OCI-LY7 (cell line): Measurements from ENCODE around the gene PCNX2.

Experiments used
- CTCF ChIP-seq: fragments of 200-600 bp; sonication (generic); conservative IDR thresholded peaks from 2 replicates; pipeline ENCODE4 v1.5.1; 2014; ENCODE audit warnings: mild to moderate bottlenecking, antibody characterized with exemption, low read length, moderate library complexity, mixed read lengths
- EZH2phosphoT487 ChIP-seq: fragments of 200-600 bp; sonication (generic); IDR thresholded peaks from 2 replicates; pipeline ENCODE4 v1.6.1; 2018; ENCODE audit warnings: low read depth, borderline replicate concordance, mild to moderate bottlenecking, mixed run types, antibody characterized with exemption, low read length, moderate library complexity, mixed read lengths

GRCh38 chr1:233241759-233242158, 53.8 kb downstream of the PCNX2 start:
- TF ChIP-seq CTCF (no peak), EZH2phosphoT487 (no peak)
